ENCODE measurements around the gene PCDH19. TPM values are rescaled to one million over a fixed set of nuclear protein-coding genes. Genes with fewer than 3 reads are reported as not detected.

Gene PCDH19
- total RNA-seq, 1 donor from 2014 or later: not detected

GRCh38 chrX:100248885-100249493 lies 161.1 kb downstream of the PCDH19 start:
- Mint-ChIP-seq H3K27me3 (ENCODE audit: low read depth) (no peaks in the 10 kb centered on the region), H3K27ac (no peak overlapping the region), H3K36me3 (ENCODE audit: low read depth) (no peaks in the 10 kb centered on the region), H3K4me1 (ENCODE audit: low read depth) (no peaks in the 10 kb centered on the region), H3K4me3 (ENCODE audit: low read depth) (no peak overlapping the region), H3K9me3 (peaks cover 5% of the 10 kb centered on the region)
- intact Hi-C loops (cut with micrococcal nuclease): no loop called here
- no peak for DNase-seq (ENCODE audit: low spot score)

- Mint-ChIP-seq H3K36me3 (ENCODE audit: low read depth) (no peaks in the 10 kb centered on the region), H3K9me3 (peaks cover 4% of the 10 kb centered on the region), H3K4me1 (ENCODE audit: low read depth) (no peaks in the 10 kb centered on the region), H3K27me3 (ENCODE audit: low read depth) (no peaks in the 10 kb centered on the region), H3K4me3 (ENCODE audit: low read depth) (no peak overlapping the region), H3K27ac (no peak overlapping the region)
- no peak for DNase-seq (ENCODE audit: low spot score)
- intact Hi-C loops (cut with micrococcal nuclease): no loop called here
Observed at GRCh38 chrX:100247826-100248225, 162.2 kb downstream of the PCDH19 start.

GRCh38 chrX:100244681-100245080 lies 165.4 kb downstream of the PCDH19 start:
- no peak for DNase-seq (ENCODE audit: low spot score)
- H3K4me3 Mint-ChIP-seq (ENCODE audit: low read depth): no peak overlapping the region
- no peaks in the 10 kb centered on the region for H3K9me3 Mint-ChIP-seq
- no peak overlapping the region for H3K27ac Mint-ChIP-seq
- H3K36me3 Mint-ChIP-seq (ENCODE audit: low read depth): no peaks in the 10 kb centered on the region
- H3K27me3 Mint-ChIP-seq (ENCODE audit: low read depth): no peaks in the 10 kb centered on the region
- intact Hi-C loops (cut with micrococcal nuclease): no loop called here
- H3K4me1 Mint-ChIP-seq (ENCODE audit: low read depth): no peaks in the 10 kb centered on the region

Other genes starting within 250 kb of the PCDH19 start
- not detected in 2 replicates for gene TNMD, start 174.7 kb upstream of the PCDH19 start, total RNA-seq
- not detected in 2 replicates for gene TSPAN6, start 226.5 kb upstream of the PCDH19 start, total RNA-seq
- gene SRPX2, start 233.9 kb upstream of the PCDH19 start, total RNA-seq: not detected in 2 replicates

All from activated T-helper 2 cell treated with anti-CD3 and anti-CD28 coated beads, Interferon-gamma antibody, Interleukin-2, Interleukin-4, amounts not matched to agents 10 μg/mL and 5 μg/mL and 100 μg/mL, durations not matched to agents 14 hours and 24 hours and 36 hours (primary cell).